HG03469 (cell line): Measurements from ENCODE around the gene MYEF2.

ENCODE experiments used
- ATAC-seq: cut with Tn5 transposase; IDR thresholded peaks from one replicate; pipeline ENCODE4 v1.9.1; 2021; ENCODE audit warnings: mild to moderate bottlenecking, moderate library complexity, moderate number of reproducible peaks; ENCODE audit not compliant: unreplicated experiment

The MYEF2 gene

GRCh38 chr15:48089702-48090101 lies 88.4 kb downstream of the MYEF2 start:
- ATAC-seq = no peak

GRCh38 chr15:48087844-48088243 lies 90.3 kb downstream of the MYEF2 start:
- ATAC-seq = no peak

GRCh38 chr15:48086576-48086975 lies 91.5 kb downstream of the MYEF2 start:
- no peak for ATAC-seq

DNA sequence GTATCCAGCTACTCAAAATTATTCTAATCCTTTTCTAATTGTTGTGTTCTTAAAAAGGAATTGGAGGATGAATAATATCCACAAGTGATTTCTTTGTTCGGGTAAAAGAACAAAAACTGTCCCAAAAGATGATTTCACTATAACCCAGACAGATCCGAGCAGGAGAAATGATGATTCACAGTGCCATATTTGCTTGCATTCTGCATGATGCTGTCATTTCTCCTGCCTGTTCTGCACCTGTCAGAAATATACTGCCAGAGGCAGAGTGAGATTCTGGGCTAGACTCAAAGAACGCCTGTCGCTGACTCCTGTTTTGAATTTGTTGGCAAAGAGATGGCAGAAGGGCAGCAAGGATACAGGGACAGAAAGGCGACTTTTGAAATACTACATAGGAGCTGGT lies 92.0 kb downstream of the MYEF2 start:
- ATAC-seq = no peak

GRCh38 chr15:48085591-48085930 lies 92.5 kb downstream of the MYEF2 start:
- no peak for ATAC-seq

DNA sequence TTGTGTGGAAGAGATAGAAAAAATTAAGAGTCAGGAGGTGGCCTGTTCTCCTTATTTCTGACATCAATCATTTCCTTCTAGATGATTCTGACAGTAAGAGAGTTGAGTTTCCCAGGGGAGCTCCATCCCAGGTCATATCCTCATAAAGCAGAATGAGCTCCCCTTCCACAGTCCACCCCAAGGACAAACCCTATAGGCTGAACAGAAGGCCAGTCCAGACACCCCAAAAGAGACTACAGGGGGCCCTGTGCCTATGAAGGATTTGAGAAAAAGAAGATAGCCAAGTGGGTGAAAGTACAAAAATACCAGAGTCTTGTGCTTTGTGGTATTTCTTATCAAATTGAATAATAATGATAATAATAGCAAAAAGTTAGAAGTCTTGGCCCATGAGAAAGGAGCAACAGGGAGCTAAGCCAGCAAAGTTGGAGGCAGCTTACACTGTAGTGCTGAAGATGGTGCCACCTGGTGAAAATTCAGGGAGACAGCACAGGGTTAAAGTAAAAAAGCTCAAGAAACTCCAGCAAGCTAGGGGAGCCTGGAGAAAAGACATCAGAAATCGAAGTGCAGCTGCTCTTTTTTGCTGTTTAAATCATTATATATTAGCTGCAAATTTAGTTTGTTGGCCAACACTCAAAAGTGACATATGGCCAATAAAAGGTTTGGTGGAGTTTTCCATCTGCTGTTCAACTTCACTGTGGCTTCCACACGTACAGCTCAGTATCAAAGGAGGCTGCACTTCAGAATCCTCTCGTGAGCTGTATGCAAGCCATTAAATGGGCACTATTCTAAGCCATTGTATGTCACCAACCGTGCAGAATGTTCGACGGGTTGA lies 93.1 kb downstream of the MYEF2 start:
- ATAC-seq = no peak
